Left lung (tissue), 10 donors: ENCODE results near the gene GRWD1. TPM values are rescaled to one million over a fixed set of nuclear protein-coding genes. Genes with fewer than 3 reads are reported as not detected.
A peak's percentile ranks its signal among the peaks of the same experiment; 100 is the strongest.

Experiments used
- ATAC-seq: fragments of 200-7000 bp; cut with Tn5 transposase; one replicate; pipeline ENCODE4 v1.9.1; 2020; ENCODE audit warnings: moderate library complexity
- DNase-seq, 4 donors: peaks; one replicate each; pipeline ENCODE4 v3.0.0-alpha.2; 2013 to 2020
- H3K27ac ChIP-seq, 2 donors: fragments of 200-600 bp; sonication (generic) in 1 of 2; one replicate each; pipeline versions ENCODE4 v1.5.0 to v1.8.0; 2020 to 2021
- H3K27me3 ChIP-seq, 2 donors: fragments of 200-600 bp; sonication (generic) in 1 of 2; one replicate each; pipeline versions ENCODE4 v1.5.0 to v1.8.0; 2020 to 2021
- H3K36me3 ChIP-seq, 2 donors: fragments of 200-600 bp; sonication (generic) in 1 of 2; one replicate each; pipeline versions ENCODE4 v1.5.0 to v1.8.0; 2020 to 2021
- H3K4me1 ChIP-seq, 2 donors: fragments of 200-600 bp; one replicate each; pipeline ENCODE4 v1.8.0; 2021
- H3K4me3 ChIP-seq, 2 donors: fragments of 200-600 bp; sonication (generic) in 1 of 2; one replicate each; pipeline versions ENCODE4 v1.5.0 to v1.8.0; 2020 to 2021; ENCODE audit warnings: mild to moderate bottlenecking in 1 of 2
- H3K9me3 ChIP-seq, 2 donors: fragments of 200-600 bp; sonication (generic) in 1 of 2; one replicate each; pipeline versions ENCODE4 v1.5.0 to v1.8.0; 2020 to 2021
- CTCF ChIP-seq, 2 donors: fragments of 200-600 bp; sonication (generic) in 1 of 2; IDR thresholded peaks; one replicate each; pipeline versions ENCODE4 v1.5.0 to v1.8.0; 2021; ENCODE audit warnings: antibody characterized with exemption in 2 of 2
- intact Hi-C, 2 donors: fragments of 100-400 bp; cut with DNase I; formaldehyde crosslinking; loops; one replicate each; pipeline versions ENCODE4 v1.11.2 to v1.14.2; 2022
- polyA plus RNA-seq, 6 donors: library from polyadenylated mRNA; unstranded; fragments of 120-200 nt; gene quantifications; one replicate each; pipeline ENCODE4 v1.2.1, GENCODE V29; 2013; ENCODE audit not compliant: insufficient read length in 6 of 6
- total RNA-seq, 2 donors: library from RNA; stranded (reverse); fragmentation: NEBNext Ultra II Directional; extraction: Animal tissue kit (Norgen Biotek cat#: 25700); gene quantifications; one replicate each; pipeline ENCODE4 v1.2.1, GENCODE V29; 2021
- donor health status: DM: no; HTN: yes; CAD: no.
- donor health status: DM: no; HTN: no; CAD: no.

The GRWD1 gene
- total and polyA plus RNA-seq, 8 donors: 18.4 to 33.8 (median 24.4) TPM

- H3K4me3 ChIP-seq: no peak overlapping the region
- no peak for DNase-seq
- no peaks in the 10 kb centered on the region for H3K9me3 ChIP-seq
- no peak for TF ChIP-seq CTCF (IDR thresholded peaks at IDR 0.05)
- H3K36me3 ChIP-seq: no peaks in the 10 kb centered on the region
- H3K4me1 ChIP-seq: peaks cover 0 to 22% of the 10 kb centered on the region in 2 donors
- peaks cover 13 to 38% of the 10 kb centered on the region in 2 donors for H3K27me3 ChIP-seq
- no peak for ATAC-seq
- intact Hi-C loops: no loop called here
- H3K27ac ChIP-seq: no peak overlapping the region
These were observed 44.5 kb upstream of the GRWD1 start for GRCh38 chr19:48401287-48401686.

- no peak overlapping the region for H3K27ac ChIP-seq
- H3K4me1 ChIP-seq: peaks cover 0 to 6% of the 10 kb centered on the region in 2 donors
- TF ChIP-seq CTCF (IDR thresholded peaks at IDR 0.05): no peak
- no peak overlapping the region for H3K4me3 ChIP-seq
- H3K27me3 ChIP-seq: peaks cover 0 to 24% of the 10 kb centered on the region in 2 donors
- DNase-seq (no peak), ATAC-seq (peak; percentile 48)
- H3K36me3 ChIP-seq: no peaks in the 10 kb centered on the region
- no peaks in the 10 kb centered on the region for H3K9me3 ChIP-seq
- intact Hi-C loops: no loop called here
These were observed 42.2 kb upstream of the GRWD1 start for GRCh38 chr19:48403606-48404005.

- Histone ChIP-seq H3K4me1 (no peaks in the 10 kb centered on the region), H3K27ac (no peak overlapping the region), H3K36me3 (no peaks in the 10 kb centered on the region), H3K4me3 (no peak overlapping the region), H3K27me3 (peaks cover 0 to 20% of the 10 kb centered on the region in 2 donors), H3K9me3 (no peaks in the 10 kb centered on the region)
- DNase-seq (no peak), ATAC-seq (no peak)
- intact Hi-C loops: no loop called here
- no peak for TF ChIP-seq CTCF (IDR thresholded peaks at IDR 0.05)
These were observed 40.6 kb upstream of the GRWD1 start for GRCh38 chr19:48405010-48405659.

DNA sequence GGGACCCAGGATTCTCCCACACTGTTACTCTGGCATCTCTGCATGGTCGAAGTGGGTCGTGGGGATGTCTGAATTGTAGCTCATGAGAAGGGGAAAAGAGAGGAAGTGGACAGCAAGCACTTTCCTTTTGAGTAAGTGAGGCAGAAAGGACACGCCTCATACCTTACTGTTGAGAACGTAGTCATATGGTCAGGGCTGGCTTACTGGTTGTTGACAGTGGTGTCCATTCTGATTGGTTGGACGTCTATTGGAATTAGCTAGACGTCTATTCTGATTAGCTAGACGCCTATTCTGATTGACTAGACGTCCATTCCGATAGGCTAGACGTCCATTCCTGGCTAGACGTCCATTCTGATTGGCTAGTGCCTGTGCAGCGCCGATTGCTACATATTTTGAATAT is 39.9 kb upstream of the GRWD1 start:
- ATAC-seq: no peak
- H3K9me3 ChIP-seq: no peaks in the 10 kb centered on the region
- peaks cover 0 to 20% of the 10 kb centered on the region in 2 donors for H3K27me3 ChIP-seq
- TF ChIP-seq CTCF (IDR thresholded peaks at IDR 0.05): no peak
- intact Hi-C loops: no loop called here
- H3K4me3 ChIP-seq: no peak overlapping the region
- no peaks in the 10 kb centered on the region for H3K36me3 ChIP-seq
- no peaks in the 10 kb centered on the region for H3K4me1 ChIP-seq
- DNase-seq: no peak
- no peak overlapping the region for H3K27ac ChIP-seq

- Histone ChIP-seq H3K4me1 (peaks cover 0 to 6% of the 10 kb centered on the region in 2 donors), H3K27ac (no peak overlapping the region), H3K4me3 (no peak overlapping the region), H3K36me3 (no peaks in the 10 kb centered on the region), H3K27me3 (peaks cover 0 to 61% of the 10 kb centered on the region in 2 donors), H3K9me3 (no peaks in the 10 kb centered on the region)
- intact Hi-C loops: no loop called here
- ATAC-seq: no peak
- DNase-seq: peak in 1 of 4 donors; percentile 71
- no peak for TF ChIP-seq CTCF (IDR thresholded peaks at IDR 0.05)
These were observed 31.8 kb upstream of the GRWD1 start for GRCh38 chr19:48413879-48414587.
